Kidney (tissue), 14 donors: ENCODE results near the gene RAMP2. TPM values are rescaled to one million over a fixed set of nuclear protein-coding genes. Genes with fewer than 3 reads are reported as not detected.
A peak's percentile ranks its signal among the peaks of the same experiment; 100 is the strongest.

Experiments
- DNase-seq, 5 donors: peaks; one replicate each; pipeline ENCODE4 v3.0.0-alpha.2; 2013 to 2020
- FAIRE-seq: peaks from 2 replicates; lab custom pipeline; 2012; peaks lifted over from hg19 to GRCh38; lab: Jason Lieb, UNC
- H3K27ac ChIP-seq, 2 donors: one replicate each; pipeline ENCODE4 v1.7.0; 2013; ENCODE audit warnings: low read depth in 2 of 2, low read length in 2 of 2, inconsistent platforms in 1 of 2
- H3K27me3 ChIP-seq: one replicate; pipeline ENCODE4 v1.7.1; 2013; ENCODE audit warnings: low read length, inconsistent platforms; ENCODE audit not compliant: control insufficient read depth, insufficient read depth
- H3K36me3 ChIP-seq, 3 donors: one replicate each; pipeline versions ENCODE4 v1.7.0 to v1.7.1; 2013; ENCODE audit warnings: low read length in 3 of 3, control low read depth in 1 of 3, inconsistent platforms in 1 of 3; ENCODE audit not compliant: insufficient read depth in 3 of 3, control insufficient read depth in 2 of 3
- H3K4me1 ChIP-seq, 3 donors: one replicate each; pipeline versions ENCODE4 v1.7.0 to v1.7.1; 2013; ENCODE audit warnings: low read length in 3 of 3, inconsistent platforms in 1 of 3, low read depth in 1 of 3; ENCODE audit not compliant: control insufficient read depth in 2 of 3, insufficient read depth in 2 of 3
- H3K4me3 ChIP-seq, 3 donors: one replicate each; pipeline versions ENCODE4 v1.7.0 to v1.8.1; 2013; ENCODE audit warnings: low read length in 3 of 3, control low read depth in 1 of 3, inconsistent platforms in 1 of 3
- H3K9ac ChIP-seq, 3 donors: one replicate each; pipeline versions ENCODE4 v1.7.0 to v1.7.1; 2013; ENCODE audit warnings: low read length in 3 of 3, control low read depth in 1 of 3, inconsistent platforms in 1 of 3
- H3K9me3 ChIP-seq, 3 donors: one replicate each; pipeline versions ENCODE4 v1.7.0 to v1.7.1; 2013; ENCODE audit warnings: low read length in 3 of 3, control low read depth in 1 of 3, inconsistent platforms in 1 of 3; ENCODE audit not compliant: control insufficient read depth in 2 of 3, insufficient read depth in 1 of 3
- intact Hi-C: fragments of 100-400 bp; cut with DNase I; formaldehyde crosslinking; loops from one replicate; pipeline ENCODE4 v1.11.1; 2022
- polyA plus RNA-seq: library from polyadenylated mRNA; stranded (reverse); fragments of 350-450 nt; fragmentation: Illumina TruSeq; extraction: RNeasy Lipid Tissue Mini Kit (QIAGEN cat#74804); gene quantifications from one replicate; pipeline ENCODE4 v1.2.3, GENCODE V29; 2014; ENCODE audit warnings: low read depth, low replicate concordance; ENCODE audit not compliant: insufficient read depth
- total RNA-seq: library from RNA; stranded (reverse); fragmentation: NEBNext Ultra II Directional; extraction: Animal tissue kit (Norgen Biotek cat#: 25700); gene quantifications from one replicate; pipeline ENCODE4 v1.2.1, GENCODE V29; 2021
- TF ChIP-seq, protein P1 (sequence below): IDR thresholded peaks from 3 replicates; pipeline ENCODE4 v1.5.1; 2012; ENCODE audit warnings: mild to moderate bottlenecking, moderate library complexity, borderline replicate concordance; ENCODE audit not compliant: insufficient read depth; ENCODE audit errors: extremely low read depth
- donor health status: control.
- donor health status: control.
- donor health status: control.
- donor health status: control.
- donor health status: control.
- donor health status: DM: yes; HTN: yes; CAD: no.
- donor health status: Normal renal cell carcinoma (clear cell type).

The RAMP2 gene
- total and polyA plus RNA-seq, 2 donors from 2014 or later: 55.7 to 134 TPM

DNA sequence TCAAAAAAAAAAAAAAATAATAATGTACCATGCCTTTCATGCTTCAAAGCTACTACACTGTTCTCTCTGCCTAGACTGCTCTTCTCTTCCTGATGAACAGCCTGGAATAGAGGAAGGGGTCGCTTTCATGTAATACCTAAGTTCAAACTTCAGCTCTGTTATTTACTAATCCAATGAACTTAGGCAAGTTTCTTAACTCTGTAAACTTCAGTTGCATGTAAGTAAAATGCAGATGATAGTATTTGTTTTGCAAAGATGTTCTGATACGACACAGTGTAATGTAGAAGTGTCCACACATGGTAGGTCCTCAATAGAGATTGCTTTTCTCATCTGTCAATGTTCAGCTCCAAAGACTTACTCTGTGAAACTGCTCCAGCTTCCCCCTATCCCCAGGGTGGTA, 30.9 kb downstream of the RAMP2 start:
- peaks cover 0 to 4% (median 0%) of the 10 kb centered on the region in 3 donors for H3K36me3 ChIP-seq
- H3K9ac ChIP-seq: no peak overlapping the region
- no peaks in the 10 kb centered on the region for H3K27me3 ChIP-seq
- no peak for FAIRE-seq
- no peak overlapping the region for H3K4me3 ChIP-seq
- no peak overlapping the region for H3K27ac ChIP-seq
- DNase-seq: no peak
- TF ChIP-seq, protein P1, sequence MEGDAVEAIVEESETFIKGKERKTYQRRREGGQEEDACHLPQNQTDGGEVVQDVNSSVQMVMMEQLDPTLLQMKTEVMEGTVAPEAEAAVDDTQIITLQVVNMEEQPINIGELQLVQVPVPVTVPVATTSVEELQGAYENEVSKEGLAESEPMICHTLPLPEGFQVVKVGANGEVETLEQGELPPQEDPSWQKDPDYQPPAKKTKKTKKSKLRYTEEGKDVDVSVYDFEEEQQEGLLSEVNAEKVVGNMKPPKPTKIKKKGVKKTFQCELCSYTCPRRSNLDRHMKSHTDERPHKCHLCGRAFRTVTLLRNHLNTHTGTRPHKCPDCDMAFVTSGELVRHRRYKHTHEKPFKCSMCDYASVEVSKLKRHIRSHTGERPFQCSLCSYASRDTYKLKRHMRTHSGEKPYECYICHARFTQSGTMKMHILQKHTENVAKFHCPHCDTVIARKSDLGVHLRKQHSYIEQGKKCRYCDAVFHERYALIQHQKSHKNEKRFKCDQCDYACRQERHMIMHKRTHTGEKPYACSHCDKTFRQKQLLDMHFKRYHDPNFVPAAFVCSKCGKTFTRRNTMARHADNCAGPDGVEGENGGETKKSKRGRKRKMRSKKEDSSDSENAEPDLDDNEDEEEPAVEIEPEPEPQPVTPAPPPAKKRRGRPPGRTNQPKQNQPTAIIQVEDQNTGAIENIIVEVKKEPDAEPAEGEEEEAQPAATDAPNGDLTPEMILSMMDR: no peak
- H3K9me3 ChIP-seq: no peaks in the 10 kb centered on the region
- intact Hi-C loops: no loop called here
- peaks cover 0 to 11% (median 7%) of the 10 kb centered on the region in 3 donors for H3K4me1 ChIP-seq

DNA sequence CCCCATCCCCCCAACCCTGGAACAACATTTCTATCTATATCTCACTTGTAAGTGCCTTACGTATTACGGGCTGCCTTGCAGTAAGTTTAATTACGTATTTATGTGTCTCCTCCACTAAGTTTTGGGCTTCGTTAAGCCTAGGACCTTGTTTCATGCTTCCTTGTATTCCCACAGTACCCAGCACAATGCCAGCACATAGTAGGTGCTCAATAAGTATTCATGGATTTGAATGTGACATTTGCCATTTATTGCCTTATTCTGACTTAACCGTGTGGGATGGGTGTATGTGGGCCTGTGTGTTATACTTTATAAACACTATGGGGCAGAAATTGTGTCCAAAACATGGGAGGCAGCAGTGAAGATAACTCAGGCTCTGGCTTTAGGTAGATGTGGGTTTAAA, 31.5 kb downstream of the RAMP2 start:
- intact Hi-C loops: no loop called here
- Histone ChIP-seq H3K9ac (no peak overlapping the region), H3K27ac (no peak overlapping the region), H3K4me1 (peaks cover 0 to 13% (median 7%) of the 10 kb centered on the region in 3 donors), H3K27me3 (no peaks in the 10 kb centered on the region), H3K9me3 (no peaks in the 10 kb centered on the region), H3K4me3 (no peak overlapping the region), H3K36me3 (no peaks in the 10 kb centered on the region)
- DNase-seq (no peak), FAIRE-seq (no peak)
- TF ChIP-seq, protein P1: no peak

DNA sequence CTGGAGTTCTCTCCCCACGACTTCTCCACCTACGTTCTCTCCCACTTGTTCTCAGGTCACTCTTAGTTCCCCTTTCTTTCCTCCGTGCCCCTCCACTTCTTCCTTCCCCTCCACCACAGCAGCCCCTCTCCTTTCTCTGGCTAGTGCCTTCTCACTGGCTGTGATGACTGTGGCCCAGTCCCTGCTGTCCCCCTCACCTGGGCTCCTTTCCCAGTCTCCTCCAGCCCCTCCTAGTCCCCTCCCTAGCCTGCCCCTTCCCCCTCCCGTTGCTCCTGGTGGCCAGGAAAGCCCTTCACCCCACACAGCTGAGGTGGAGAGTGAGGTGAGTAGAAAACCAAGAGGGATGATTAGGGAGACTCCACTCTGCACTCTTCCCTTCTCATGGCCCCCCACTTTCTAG, 34.0 kb downstream of the RAMP2 start:
- Histone ChIP-seq H3K9me3 (no peaks in the 10 kb centered on the region), H3K4me1 (peaks cover 0 to 21% (median 13%) of the 10 kb centered on the region in 3 donors), H3K27me3 (no peaks in the 10 kb centered on the region), H3K9ac (no peak overlapping the region), H3K4me3 (no peak overlapping the region), H3K27ac (peak overlapping the region; percentile 33 to 90), H3K36me3 (no peaks in the 10 kb centered on the region)
- intact Hi-C loops: no loop called here
- TF ChIP-seq, protein P1: no peak
- DNase-seq (no peak), FAIRE-seq (no peak)

DNA sequence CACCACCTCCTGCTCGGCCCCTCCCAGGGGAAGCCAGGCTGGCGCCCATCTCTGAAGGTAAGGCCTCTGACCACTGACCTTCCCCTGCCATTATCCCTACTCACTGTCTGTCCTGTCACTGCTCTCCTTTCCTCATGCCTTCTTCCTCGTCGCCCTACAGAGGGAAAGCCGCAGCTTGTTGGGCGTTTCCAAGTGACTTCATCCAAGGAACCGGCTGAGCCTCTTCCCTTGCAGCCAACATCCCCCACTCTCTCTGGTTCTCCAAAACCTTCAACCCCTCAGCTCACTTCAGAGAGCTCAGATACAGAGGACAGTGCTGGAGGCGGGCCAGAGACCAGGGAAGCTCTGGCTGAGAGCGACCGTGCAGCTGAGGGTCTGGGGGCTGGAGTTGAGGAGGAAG, 34.4 kb downstream of the RAMP2 start:
- no peak for FAIRE-seq
- Histone ChIP-seq H3K36me3 (no peaks in the 10 kb centered on the region), H3K4me3 (no peak overlapping the region), H3K9ac (no peak overlapping the region), H3K27me3 (no peaks in the 10 kb centered on the region), H3K9me3 (no peaks in the 10 kb centered on the region), H3K4me1 (peaks cover 0 to 21% (median 13%) of the 10 kb centered on the region in 3 donors), H3K27ac (peak overlapping the region; percentile 90 to 97)
- DNase-seq: no peak
- intact Hi-C loops: no loop called here
- TF ChIP-seq, protein P1: no peak
